Stimulated activated CD4-positive, alpha-beta T cell treated with anti-CD3 and anti-CD28 coated beads, Interleukin-1b, Interleukin-23, amount 100 ng/mL, for 1 hour (primary cell): Measurements from ENCODE around the gene IFT25.

Source experiments
- DNase-seq, 2 donors: peaks; one replicate each; pipeline ENCODE4 v3.0.0-alpha.2; 2020; ENCODE audit warnings: low read depth in 2 of 2

Gene IFT25

GRCh38 chr1:53957194-53957818, 11.8 kb upstream of the IFT25 start:
- DNase-seq: no peak

DNA sequence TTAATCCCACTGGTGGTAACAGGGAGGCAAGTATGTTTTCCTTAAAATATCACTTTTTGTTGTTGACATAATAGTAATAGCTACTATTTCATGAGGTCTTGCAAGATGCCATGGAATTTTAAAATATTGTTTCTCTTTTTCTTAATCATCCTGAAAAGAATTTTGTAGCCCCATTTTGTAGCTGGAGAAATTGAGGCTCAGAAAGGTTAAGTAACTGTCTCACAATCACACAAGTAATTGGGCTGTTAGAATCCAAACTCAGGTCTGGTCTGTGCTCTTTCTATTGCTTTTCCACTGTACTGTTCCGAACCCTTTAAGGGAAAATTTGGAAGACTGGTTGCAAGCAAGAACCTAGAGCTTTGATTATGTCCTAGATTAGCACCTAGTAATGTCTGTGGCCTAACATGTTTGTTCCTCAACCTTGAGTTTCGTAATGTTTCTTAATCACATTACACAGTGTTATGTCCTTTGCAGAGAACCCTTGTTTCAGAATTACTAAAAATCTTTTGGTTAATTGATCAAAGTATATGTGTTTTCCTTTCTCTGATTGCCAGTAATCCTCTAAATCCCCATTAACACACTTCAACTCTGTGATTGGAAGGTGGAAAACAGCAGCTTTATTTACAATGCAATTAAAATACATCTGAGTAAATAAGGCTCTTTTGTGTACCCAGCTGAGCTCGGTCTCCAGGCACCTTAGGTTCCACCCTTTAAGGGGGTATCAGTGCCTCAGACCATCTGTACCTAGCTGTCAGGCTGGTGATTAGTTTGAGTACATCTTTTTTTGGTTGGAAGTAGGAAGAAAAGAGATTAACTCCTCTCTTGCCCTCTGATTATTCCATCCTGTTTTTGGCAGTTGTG, 11.0 kb upstream of the IFT25 start:
- DNase-seq: no peak

DNA sequence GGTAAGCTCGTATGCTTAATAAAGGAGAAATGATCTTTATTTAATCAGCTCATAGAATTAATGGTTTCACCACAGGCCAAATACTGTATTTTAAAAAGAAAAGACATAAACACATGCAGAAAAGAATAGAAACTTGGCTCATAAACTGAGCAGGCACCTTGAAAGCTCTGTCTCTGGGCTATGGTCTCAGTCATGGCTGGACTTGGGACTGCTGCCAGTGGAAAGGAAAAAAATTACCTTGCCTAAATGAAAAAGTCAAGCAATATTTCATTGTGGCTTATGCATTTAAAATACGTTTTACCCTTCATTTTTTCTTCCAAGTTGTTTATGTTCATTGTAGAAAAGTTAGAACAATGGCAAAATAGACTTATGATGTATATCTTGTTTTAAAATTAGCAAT, 8.6 kb upstream of the IFT25 start:
- no peak for DNase-seq

DNA sequence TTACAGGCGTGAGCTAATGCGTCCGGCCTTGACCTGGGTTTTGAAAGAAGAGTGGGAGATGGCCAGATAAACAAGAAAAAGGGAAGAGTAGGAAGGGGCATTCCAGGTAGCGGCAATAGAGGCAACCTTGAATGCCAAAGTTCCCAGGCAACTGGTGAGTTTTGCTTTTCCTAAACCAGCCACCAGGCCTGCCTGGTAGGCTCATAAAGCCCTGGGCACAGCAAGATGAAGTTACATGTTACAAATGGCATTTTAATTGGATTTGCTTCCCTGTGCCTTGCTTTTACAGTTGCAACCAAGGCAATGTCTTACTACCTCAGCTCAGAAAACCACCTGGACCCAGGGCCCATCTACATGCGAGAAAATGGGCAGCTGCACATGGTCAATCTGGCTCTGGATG, 6.2 kb upstream of the IFT25 start:
- DNase-seq: no peak

GRCh38 chr1:53949023-53949990, 3.8 kb upstream of the IFT25 start:
- no peak for DNase-seq

- DNase-seq: no peak
These were observed 2.8 kb upstream of the IFT25 start for GRCh38 chr1:53948291-53948690.

DNA sequence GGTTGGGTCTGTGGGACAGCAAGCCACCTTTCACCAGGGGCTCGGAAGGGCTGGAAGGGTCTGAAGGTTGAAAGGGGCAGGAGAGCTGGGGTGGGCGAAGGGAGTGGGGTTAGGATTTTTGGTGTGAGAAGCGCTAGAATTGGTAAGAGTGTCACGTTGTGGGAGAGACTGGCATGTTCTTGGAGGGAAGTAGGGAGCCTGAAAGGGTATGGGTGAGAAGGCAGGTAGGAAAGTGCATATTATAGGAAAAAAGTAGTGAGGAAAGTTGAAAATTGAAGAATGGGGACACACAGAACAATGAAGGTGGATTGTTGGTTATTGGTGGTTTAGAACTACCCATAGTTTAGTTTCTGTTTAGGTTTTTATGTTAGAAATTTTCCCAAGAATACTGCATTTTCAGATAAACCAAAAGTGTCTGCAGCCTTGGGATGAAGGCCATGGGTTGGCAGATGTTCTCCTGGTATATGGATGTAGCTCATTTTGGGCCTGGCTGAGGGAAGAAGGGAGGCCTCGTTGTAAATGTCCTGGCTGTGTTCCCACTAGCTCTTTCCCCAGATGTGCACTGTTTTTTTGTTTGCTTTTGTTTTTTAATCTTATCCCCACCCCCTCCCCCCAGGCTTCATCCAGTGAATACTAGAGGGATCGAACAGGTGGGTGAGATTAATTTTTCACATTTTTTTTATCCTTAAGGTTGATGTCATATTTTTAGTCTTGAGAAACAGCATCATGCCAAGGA, 1.8 kb upstream of the IFT25 start:
- DNase-seq: no peak

DNA sequence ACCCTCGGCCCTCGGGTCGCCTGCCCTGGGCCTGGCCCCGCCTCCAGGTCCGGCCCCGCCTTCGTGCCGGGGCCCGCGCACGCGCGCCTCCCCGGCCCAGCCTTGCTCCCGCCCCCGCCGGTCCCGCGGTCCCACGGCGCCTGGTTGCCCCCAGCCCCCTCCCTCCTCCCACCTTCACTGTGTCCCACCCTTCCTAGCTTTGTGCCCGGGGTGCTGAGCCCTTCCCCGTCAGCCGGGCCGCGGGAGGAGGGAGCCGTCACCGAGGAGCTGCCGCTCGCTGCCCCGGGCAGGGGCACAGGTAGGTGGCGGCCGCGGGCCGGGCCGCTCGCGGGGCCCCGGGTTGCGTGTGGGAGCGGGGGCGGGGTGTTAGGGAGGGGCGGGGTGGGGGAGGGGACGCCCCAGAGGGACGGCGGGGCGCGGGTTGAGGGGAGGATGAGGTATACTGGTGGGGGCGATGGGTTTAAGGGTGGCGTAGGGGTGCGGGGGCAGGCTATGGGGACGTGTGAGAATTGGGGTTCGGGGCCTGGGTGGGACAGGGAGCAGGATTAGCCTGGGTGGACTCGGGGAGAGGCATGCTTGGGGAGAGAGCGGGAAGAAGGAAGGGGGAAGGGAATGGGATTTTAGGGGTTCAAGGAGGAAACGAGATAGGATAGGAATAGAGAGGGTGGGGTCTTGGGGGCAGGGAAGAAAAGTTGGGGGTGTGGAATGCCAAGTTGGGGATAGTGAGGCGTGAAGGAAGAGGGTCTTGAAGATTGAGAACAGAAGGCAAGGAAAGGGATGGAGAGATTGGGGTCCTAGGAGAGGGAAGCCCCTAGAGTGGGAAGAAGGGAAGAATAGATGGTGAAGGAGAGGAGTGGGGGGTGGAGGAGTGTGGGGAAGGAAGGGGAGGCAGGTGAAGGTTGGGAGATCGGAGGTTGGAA, 1.0 kb upstream of the IFT25 start, which contains the start of gene LRRC42:
LRRC42 (plus strand) TSS at position 99 of the 920 bp plus-strand sequence. CDS start 5,650 bp downstream, outside the sequence.
- DNase-seq: peak in 1 of 2 donors; percentile 47

- DNase-seq: no peak
These were observed 391 bp downstream of the IFT25 start for GRCh38 chr1:53945183-53945432.

DNA sequence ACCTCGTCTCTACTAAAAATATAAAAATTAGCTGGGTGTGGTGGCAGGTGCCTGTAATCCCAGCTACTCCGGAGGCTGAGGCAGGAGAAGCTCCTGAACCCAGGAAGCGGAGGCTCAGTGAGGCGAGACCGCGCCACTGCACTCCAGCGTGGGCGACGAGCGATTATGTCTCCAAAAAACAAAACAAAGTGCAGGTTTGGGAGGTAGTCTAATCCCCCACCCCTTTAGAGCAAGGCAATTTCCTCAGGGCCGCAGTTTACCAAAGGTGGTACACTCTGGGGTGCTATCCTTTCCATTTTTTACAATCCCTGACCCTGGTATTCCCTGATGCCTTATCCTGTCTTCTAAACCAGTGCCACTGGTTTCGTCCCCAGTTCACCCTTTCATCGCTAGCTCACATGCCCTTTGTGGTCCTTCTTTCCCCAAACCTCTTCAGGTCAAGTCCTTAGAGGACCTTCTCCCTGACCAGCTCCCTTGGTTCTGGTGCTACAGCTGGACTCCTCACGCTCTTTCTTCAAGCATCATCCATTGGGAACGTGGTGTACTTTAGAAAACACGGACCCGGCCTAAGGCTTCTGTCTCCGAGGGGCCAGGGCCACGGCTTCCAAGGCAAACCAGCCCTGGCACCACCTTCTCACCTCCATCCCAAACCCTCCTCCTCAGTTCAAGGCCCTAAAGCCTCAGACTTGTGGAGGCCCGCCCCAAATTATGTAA, 873 bp downstream of the IFT25 start:
- no peak for DNase-seq

DNA sequence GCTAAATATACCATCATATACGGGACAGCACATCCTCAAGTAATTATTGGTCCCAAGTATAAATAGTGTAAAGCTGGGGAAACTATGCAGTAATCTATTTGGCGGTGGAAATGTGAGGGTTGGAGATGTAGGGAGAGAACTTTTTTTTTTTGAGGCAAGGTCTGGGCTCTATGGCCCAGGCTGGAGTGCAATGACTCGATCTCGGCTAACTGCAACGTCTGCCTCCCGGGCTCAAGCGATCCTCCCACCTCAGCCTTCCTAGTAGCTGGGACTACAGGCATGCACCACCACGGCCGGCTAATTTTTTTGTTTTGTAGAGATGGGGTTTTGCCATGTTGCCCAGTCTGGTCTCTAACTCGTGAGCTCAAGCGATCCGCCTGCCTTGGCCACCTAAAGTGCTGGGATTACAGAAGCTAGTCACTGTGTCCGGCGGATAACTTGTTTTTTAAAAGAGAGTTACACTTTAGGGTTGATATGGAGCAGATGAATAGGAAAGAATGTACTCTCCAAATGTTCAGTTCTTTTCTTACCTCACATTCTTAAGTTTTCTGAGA, 1.9 kb downstream of the IFT25 start:
- no peak for DNase-seq

DNA sequence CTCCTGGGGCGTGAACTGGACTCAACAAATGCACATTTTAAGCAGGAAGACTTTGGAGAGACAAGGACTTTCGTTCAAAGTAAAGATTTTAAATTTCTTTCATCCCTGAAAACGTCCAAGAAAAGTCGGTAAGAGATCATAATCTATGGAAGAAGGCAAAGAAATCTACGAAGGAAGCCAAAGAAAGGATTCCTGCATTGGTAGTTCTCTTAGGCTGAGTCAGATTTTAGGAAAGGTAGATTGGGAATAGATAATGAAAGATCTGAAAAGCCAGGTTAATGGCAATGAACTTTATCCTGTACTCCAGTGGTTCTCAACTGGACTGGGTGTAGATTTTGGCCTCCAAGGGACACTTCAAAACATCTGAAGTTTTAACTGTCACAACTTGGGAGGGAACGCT, 2.4 kb downstream of the IFT25 start:
- no peak for DNase-seq

DNA sequence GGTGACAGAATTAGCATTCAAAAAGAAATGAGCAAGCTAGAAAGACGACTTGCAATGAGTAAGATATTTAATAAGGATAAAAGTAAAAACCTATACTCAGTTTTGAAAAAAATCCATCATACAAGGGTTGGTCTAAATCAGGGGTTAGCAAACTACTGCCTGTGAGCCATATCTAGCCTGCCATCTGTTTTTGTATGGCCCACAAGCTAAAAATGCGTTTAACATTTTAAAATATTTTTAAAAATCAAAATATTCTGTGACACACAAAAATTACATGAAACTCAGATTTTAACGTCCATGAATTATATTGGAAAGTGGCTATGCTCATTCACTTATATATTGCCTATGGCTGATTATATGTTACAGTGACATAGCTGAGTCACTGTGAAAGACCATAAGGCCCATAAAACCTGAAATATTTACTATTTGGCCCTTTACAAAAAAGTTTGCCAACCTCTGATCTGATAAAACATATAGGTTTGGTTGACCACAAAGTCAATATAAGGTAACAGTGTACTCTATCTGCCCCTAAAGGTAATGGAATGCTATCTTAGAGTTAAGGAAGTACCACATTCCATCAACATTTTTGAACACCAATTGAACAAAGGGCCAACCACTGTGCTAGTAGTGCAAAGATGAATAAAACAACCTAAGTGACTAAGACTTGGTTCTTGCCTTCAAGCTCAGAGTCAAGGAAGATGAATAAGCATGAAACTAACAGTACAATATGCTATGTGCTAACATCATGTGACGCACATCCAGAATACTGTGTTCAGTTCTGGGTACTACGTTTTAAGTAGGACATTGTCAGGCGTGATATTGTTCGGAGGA, 3.2 kb downstream of the IFT25 start:
- DNase-seq: no peak

GRCh38 chr1:53938136-53938830, 7.2 kb downstream of the IFT25 start:
- DNase-seq: no peak

- no peak for DNase-seq
These were observed 9.1 kb downstream of the IFT25 start for GRCh38 chr1:53936430-53936829.

- DNase-seq: no peak
These were observed 11.2 kb downstream of the IFT25 start for GRCh38 chr1:53934170-53934765.

DNA sequence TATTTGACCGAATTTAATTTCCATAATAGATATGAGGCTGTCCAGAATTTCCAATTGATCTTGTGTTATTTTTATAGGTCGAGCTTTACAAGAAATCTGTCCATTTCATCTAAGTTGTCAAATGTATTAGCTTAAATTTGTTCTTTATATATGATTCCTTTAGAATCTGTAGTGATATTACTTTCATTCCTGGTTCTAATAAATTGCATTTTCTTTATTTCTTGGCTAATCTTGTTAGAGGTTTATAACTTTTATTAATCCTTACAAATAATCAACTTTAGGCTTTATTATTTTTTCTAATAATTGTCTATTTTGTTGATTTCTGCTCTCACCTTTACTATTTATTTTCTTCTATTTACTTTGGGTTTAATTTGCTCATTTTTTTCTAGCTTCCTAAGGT, 14.0 kb downstream of the IFT25 start:
- no peak for DNase-seq

DNA sequence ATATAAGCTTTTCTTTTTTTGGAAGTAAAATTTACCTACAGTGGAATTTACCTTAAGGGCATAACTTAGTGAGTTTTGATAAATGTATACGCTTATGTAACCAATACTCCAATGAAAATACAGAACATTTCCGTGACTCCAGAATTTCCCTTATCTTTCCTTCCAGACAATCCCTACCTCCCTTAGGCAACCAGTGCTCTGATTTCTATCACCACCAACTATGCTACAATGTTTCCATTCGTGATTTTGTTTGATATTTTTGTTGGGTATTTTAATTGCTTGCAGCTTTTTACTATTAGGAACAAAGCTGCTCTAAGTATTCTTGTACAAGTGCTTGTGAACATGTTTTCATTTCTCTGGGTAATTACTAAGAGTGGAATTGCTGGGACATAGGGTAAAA, 14.6 kb downstream of the IFT25 start:
- no peak for DNase-seq
